Panc1 (cell line): Measurements from ENCODE around the gene GATM. TPM values are rescaled to one million over a fixed set of nuclear protein-coding genes. Genes with fewer than 3 reads are reported as not detected.

Source experiments
- ATAC-seq: fragments of 200-7000 bp; cut with Tn5 transposase; 2 replicates; pipeline ENCODE4 v1.9.1; 2020; ENCODE audit warnings: mild to moderate bottlenecking, moderate library complexity
- BruUV-seq: library from RNA; stranded (reverse); fragments of 400-500 nt; replicated peaks from 2 replicates; lab custom pipeline; 2021; lab: Mats Ljungman, UMichigan
- CTCF ChIA-PET: fragments of 300-600 bp; sonication (Branson Sonifier 250); formaldehyde crosslinking; loops from one replicate; lab custom pipeline; 2022; ENCODE audit warnings: antibody characterized with exemption; lab: Charles Lee
- POLR2A ChIA-PET: fragments of 300-600 bp; sonication (Branson Sonifier 250); formaldehyde crosslinking; loops from one replicate; lab custom pipeline; 2022; ENCODE audit warnings: antibody characterized with exemption; lab: Charles Lee
- DNase-seq: peaks from one replicate; pipeline ENCODE4 v3.0.0-alpha.2; 2010; ENCODE audit warnings: low read depth, low spot score
- H3K27ac ChIP-seq: 2 replicates; pipeline ENCODE4 v1.5.1; 2011; ENCODE audit warnings: mild to moderate bottlenecking, low read length, inconsistent platforms
- H3K27me3 ChIP-seq: fragments of 200-500 bp; sonication (Bioruptor generic); 2 replicates; pipeline ENCODE4 v1.6.0; 2014; ENCODE audit warnings: low read length, inconsistent platforms; ENCODE audit not compliant: control insufficient read depth, insufficient read depth
- H3K36me3 ChIP-seq: fragments of 200-500 bp; sonication (Bioruptor generic); 2 replicates; pipeline ENCODE4 v1.5.1; 2014; ENCODE audit warnings: inconsistent platforms, mild to moderate bottlenecking, low read length, moderate library complexity; ENCODE audit not compliant: control insufficient read depth, insufficient read depth
- H3K4me1 ChIP-seq: 2 replicates; pipeline ENCODE4 v1.5.1; 2011; ENCODE audit warnings: inconsistent platforms, mild to moderate bottlenecking, low read length, moderate library complexity; ENCODE audit not compliant: control insufficient read depth, insufficient read depth
- H3K4me3 ChIP-seq, 2 experiments: 2 replicates each; pipeline ENCODE4 v1.5.1; 2011 to 2012; ENCODE audit warnings: low read depth in 2 of 2, low read length in 2 of 2, mild to moderate bottlenecking in 2 of 2, inconsistent platforms in 1 of 2, moderate library complexity in 1 of 2
- H3K9me3 ChIP-seq: fragments of 200-500 bp; sonication (Bioruptor generic); 2 replicates; pipeline ENCODE4 v1.5.1; 2014; ENCODE audit warnings: low read depth, mild to moderate bottlenecking, inconsistent platforms, low read length, moderate library complexity; ENCODE audit not compliant: control insufficient read depth, insufficient read depth
- CTCF ChIP-seq: fragments of 450-650 bp; IDR thresholded peaks from 2 replicates; pipeline ENCODE4 v1.5.1; 2017; ENCODE audit warnings: mild to moderate bottlenecking
- POLR2AphosphoS5 ChIP-seq: IDR thresholded peaks from 2 replicates; pipeline ENCODE4 v1.6.1; 2012; ENCODE audit warnings: mild to moderate bottlenecking, low read depth, low read length, moderate library complexity
- REST ChIP-seq, 2 experiments: IDR thresholded peaks; 2 replicates each; pipeline ENCODE4 v1.6.1; 2011 to 2012; ENCODE audit warnings: low read depth in 2 of 2, control low read depth in 1 of 2, low read length in 1 of 2, mild to moderate bottlenecking in 1 of 2, moderate library complexity in 1 of 2; ENCODE audit not compliant: insufficient read depth in 1 of 2
- SIN3A ChIP-seq: IDR thresholded peaks from 2 replicates; pipeline ENCODE4 v1.6.1; 2012; ENCODE audit warnings: low read depth, mild to moderate bottlenecking, low read length, moderate library complexity, borderline replicate concordance; ENCODE audit not compliant: insufficient read depth
- TCF7L2 ChIP-seq: IDR thresholded peaks from 2 replicates; pipeline ENCODE4 v1.6.1; 2011; ENCODE audit warnings: mild to moderate bottlenecking, low read depth, low read length, inconsistent platforms
- in situ Hi-C: cut with HindIII; loops from 2 replicates; pipeline ENCODE4 v1.10.0; 2016; ENCODE audit warnings: low sequenced_read_pairs, low pct_unique_long_range_greater_than_20kb
- intact Hi-C: fragments of 100-400 bp; cut with micrococcal nuclease; formaldehyde crosslinking; loops from one replicate; pipeline ENCODE4 v1.10.0; 2022; ENCODE audit not compliant: unreplicated experiment
- total RNA-seq: library from RNA; stranded (reverse); gene quantifications from one replicate; pipeline ENCODE4 v1.2.1, GENCODE V29; 2021; ENCODE audit not compliant: unreplicated experiment

GATM gene
- total RNA-seq, 1 experiment from 2014 or later: 7.6 TPM

- no peak for ATAC-seq
- H3K4me3 ChIP-seq: no peak overlapping the region
- H3K27me3 ChIP-seq: no peaks in the 10 kb centered on the region
- CTCF ChIA-PET: no interaction called here
- no peaks in the 10 kb centered on the region for H3K9me3 ChIP-seq
- H3K27ac ChIP-seq: no peak overlapping the region
- DNase-seq: no peak
- POLR2A ChIA-PET: no interaction called here
- intact Hi-C loops: no loop called here
- BruUV-seq: no TSS peak
- no peaks in the 10 kb centered on the region for H3K36me3 ChIP-seq
- TF ChIP-seq CTCF (no peak), SIN3A (no peak)
- no peaks in the 10 kb centered on the region for H3K4me1 ChIP-seq
- in situ Hi-C loops: no loop called here
Measured at GRCh38 chr15:45363801-45364200, 14.5 kb downstream of the GATM start.

GRCh38 chr15:45363334-45363733, 15.0 kb downstream of the GATM start:
- ChIA-PET POLR2A (no interaction called here), CTCF (no interaction called here)
- no peaks in the 10 kb centered on the region for H3K4me1 ChIP-seq
- no peak overlapping the region for H3K27ac ChIP-seq
- H3K27me3 ChIP-seq: no peaks in the 10 kb centered on the region
- no TSS peak for BruUV-seq
- no peak for TF ChIP-seq SIN3A
- no peak for TF ChIP-seq REST (IDR thresholded peaks at IDR 0.05; ENCODE audit: insufficient read depth in 1 of 2, low read depth in 2 of 2, low read length in 1 of 2)
- no peak for TF ChIP-seq CTCF
- no peak for TF ChIP-seq POLR2AphosphoS5
- no peak for TF ChIP-seq TCF7L2
- in situ Hi-C loops: no loop called here
- DNase-seq: no peak
- H3K9me3 ChIP-seq: no peaks in the 10 kb centered on the region
- no peak overlapping the region for H3K4me3 ChIP-seq
- ATAC-seq: no peak
- no peaks in the 10 kb centered on the region for H3K36me3 ChIP-seq
- intact Hi-C loops: no loop called here
